H1 (cell line): ENCODE results near the gene SCN1B. TPM values are rescaled to one million over a fixed set of nuclear protein-coding genes. Genes with fewer than 3 reads are reported as not detected.

Source experiments
- BACH1 ChIP-seq: IDR thresholded peaks from 2 replicates; pipeline ENCODE4 v1.6.1; 2012; ENCODE audit warnings: low read length, improper control_type of control experiment
- HDAC2 ChIP-seq, 2 experiments: fragments of 300-600 bp in 1 of 2; sonication (generic) in 1 of 2; IDR thresholded peaks; 2 replicates each; pipeline ENCODE4 v1.6.1; 2011 to 2012; ENCODE audit warnings: low read depth in 2 of 2, low read length in 2 of 2, mild to moderate bottlenecking in 2 of 2, moderate library complexity in 2 of 2, borderline replicate concordance in 1 of 2, inconsistent platforms in 1 of 2
- KDM4A ChIP-seq: IDR thresholded peaks from one replicate; pipeline ENCODE4 v1.7.1; 2012; ENCODE audit warnings: low read depth, mild to moderate bottlenecking, moderate library complexity, low read length, inconsistent platforms; ENCODE audit not compliant: severe bottlenecking
- MAFK ChIP-seq: IDR thresholded peaks from 2 replicates; pipeline ENCODE4 v1.6.1; 2012; ENCODE audit warnings: low read depth, mild to moderate bottlenecking, improper control_type of control experiment, low read length
- POU5F1 ChIP-seq: IDR thresholded peaks from 2 replicates; pipeline ENCODE4 v1.6.1; 2011; ENCODE audit warnings: low read depth, mild to moderate bottlenecking, low read length, moderate library complexity
- SP2 ChIP-seq: IDR thresholded peaks from 2 replicates; pipeline ENCODE4 v1.6.1; 2012; ENCODE audit warnings: mild to moderate bottlenecking, low read length, inconsistent platforms
- polyA plus RNA-seq, 7 experiments: library from polyadenylated mRNA; depleted of rRNA in 3 of 7; stranded (reverse) in 5 of 7; unstranded in 2 of 7; fragments of >200 nt in 5 of 7; fragments of 200-250 nt in 2 of 7; gene quantifications; 1 replicate in 5 of 7; 2 replicates in 1 of 7; 4 replicates in 1 of 7; pipeline versions ENCODE4 v1.2.1 to v1.2.3, GENCODE V29; 2011 to 2013; ENCODE audit warnings: missing spikeins in 2 of 7, mixed read lengths in 2 of 7
- total RNA-seq: library from RNA; stranded (reverse); fragmentation: NEBNext Ultra II Directional; extraction: Animal tissue kit (Norgen Biotek cat#: 25700); gene quantifications from 2 replicates; pipeline ENCODE4 v1.2.1, GENCODE V29; 2021

The SCN1B gene
- total and polyA plus RNA-seq, 2 of the 8 experiments (the other 6 are each of a cell fraction or from before 2014, with no cell fraction given) = 3.1 to 3.5 TPM

GRCh38 chr19:34984287-34984686 is 46.0 kb upstream of the SCN1B start (continued):
- TF ChIP-seq KDM4A (no peak), BACH1 (no peak), MAFK (no peak), HDAC2 (IDR thresholded peaks at IDR 0.05; ENCODE audit: borderline replicate concordance in 1 of 2, low read depth in 2 of 2, low read length in 2 of 2) (no peak), SP2 (no peak), POU5F1 (no peak)
